NOMO-1 (cell line): ENCODE measurements around the gene USP5.
A peak's percentile ranks its signal among the peaks of the same experiment; 100 is the strongest.

Experiments used
- DNase-seq, 2 experiments: peaks; one replicate each; lab custom pipeline; 2025; ENCODE audit not compliant: unreplicated experiment in 2 of 2; lab: John Stamatoyannopoulos, UW

The USP5 gene, protein sequence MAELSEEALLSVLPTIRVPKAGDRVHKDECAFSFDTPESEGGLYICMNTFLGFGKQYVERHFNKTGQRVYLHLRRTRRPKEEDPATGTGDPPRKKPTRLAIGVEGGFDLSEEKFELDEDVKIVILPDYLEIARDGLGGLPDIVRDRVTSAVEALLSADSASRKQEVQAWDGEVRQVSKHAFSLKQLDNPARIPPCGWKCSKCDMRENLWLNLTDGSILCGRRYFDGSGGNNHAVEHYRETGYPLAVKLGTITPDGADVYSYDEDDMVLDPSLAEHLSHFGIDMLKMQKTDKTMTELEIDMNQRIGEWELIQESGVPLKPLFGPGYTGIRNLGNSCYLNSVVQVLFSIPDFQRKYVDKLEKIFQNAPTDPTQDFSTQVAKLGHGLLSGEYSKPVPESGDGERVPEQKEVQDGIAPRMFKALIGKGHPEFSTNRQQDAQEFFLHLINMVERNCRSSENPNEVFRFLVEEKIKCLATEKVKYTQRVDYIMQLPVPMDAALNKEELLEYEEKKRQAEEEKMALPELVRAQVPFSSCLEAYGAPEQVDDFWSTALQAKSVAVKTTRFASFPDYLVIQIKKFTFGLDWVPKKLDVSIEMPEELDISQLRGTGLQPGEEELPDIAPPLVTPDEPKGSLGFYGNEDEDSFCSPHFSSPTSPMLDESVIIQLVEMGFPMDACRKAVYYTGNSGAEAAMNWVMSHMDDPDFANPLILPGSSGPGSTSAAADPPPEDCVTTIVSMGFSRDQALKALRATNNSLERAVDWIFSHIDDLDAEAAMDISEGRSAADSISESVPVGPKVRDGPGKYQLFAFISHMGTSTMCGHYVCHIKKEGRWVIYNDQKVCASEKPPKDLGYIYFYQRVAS

DNA sequence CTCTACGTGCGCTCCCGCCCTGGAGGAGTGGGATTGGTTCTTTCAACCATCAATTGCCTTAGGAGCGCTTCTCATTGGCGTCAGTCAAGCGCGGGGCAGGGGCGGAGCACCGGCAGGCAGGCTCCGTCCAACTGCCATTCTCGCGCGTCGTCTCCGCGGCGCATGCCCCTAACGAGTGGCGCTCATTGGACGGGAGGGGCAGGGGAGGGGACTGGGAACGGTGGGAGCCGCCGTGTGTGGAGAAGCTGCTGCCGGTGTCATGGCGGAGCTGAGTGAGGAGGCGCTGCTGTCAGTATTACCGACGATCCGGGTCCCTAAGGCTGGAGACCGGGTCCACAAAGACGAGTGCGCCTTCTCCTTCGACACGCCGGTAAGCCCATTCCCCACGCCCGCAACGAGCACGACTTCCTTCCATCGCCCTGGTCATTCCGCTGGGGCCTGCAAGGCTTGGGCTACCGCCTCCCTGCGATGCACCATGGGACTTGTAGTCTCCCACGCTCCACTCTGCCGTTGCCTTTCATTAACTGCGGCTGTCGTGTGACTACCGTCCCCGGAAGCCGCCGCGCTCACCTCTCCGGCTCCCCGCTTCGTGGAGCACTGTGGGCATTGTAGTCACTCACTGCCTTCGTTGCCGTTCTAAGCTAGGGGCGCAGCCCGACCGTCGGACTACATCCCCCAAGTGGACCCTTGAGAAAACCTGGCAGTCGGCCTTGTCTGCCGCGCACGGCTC lies at the start of gene USP5:
Gene USP5, plus strand, starts transcription at position 230 of the 730 bp plus-strand sequence. Its CDS starts 30 bp downstream, at position 260.
- DNase-seq = peak; percentile 98 to 100

DNA sequence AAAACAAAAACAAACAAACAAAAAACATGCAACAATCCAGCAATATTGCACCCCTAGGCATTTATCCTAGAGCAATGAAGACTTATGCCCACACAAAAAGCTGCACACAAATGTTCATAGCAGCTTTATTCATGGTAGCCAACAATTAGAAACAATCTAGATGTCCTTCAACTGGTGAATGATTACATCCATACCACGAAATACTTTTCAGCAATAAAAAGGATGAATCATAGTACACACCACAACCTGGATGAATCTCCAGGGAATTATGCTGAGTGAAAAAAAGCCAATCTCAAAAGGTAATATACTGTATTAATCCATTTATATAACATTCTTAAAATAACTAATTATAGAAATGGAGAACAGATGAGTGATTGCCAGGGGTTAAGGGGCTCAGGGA lies 44.8 kb upstream of the USP5 start:
- no peak for DNase-seq

DNA sequence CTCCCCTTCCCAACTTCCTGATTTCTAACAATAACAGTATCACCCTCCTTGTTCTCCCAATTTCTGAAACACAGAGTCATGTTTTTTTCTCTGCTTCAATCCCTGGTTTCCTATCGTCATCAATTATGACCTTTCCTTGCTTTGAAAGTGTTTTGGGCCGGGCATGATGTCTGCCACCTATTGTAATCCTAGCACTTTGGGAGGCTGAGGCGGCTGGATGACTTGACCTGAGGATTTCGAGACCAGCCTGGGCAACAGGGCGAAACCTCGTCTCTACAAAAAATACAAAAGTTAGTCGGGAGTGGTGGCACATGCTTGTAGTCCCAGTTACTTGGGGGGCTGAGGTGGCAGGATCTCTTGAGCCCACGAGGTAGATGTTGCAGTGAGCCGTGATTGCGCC lies 42.9 kb upstream of the USP5 start:
- no peak for DNase-seq

DNA sequence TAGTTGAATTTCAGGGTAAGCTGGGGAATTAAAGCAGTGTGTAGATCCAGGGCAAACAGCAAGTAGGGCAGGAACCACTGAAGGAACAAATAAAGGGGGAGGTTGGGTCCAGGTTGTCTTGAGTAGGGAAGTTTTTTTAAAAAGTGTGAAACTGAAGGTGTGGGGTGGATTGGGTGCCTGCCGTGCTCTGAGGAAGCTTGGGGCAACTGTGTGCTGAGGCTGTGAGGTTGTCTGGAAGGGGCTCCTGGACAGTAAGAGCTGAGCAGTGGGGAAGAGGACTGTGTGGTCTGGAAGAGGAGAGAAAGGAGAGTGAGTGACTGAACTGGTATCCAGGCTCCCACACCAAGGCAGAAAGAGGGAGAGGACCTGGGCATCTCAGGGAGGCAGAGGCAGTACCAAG lies 41.2 kb upstream of the USP5 start:
- no peak for DNase-seq

DNA sequence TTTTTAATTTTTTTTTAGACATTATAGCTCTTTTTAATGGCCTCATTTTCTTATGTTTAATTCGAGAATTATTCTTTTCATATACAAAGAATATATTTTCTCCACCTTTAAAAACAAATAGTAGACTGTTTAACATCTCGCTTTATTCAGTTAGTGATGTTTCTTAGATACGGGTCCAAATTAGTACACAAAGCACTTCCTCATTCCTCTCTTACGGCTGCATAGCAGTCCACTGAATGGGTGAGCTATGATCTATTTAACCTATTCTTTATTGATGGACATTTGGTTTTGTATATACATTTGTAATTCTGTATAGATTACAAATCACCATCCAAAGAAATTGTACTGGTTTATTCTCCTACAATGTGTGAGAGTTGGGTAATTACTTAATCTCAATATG lies 38.6 kb upstream of the USP5 start:
- DNase-seq = no peak

DNA sequence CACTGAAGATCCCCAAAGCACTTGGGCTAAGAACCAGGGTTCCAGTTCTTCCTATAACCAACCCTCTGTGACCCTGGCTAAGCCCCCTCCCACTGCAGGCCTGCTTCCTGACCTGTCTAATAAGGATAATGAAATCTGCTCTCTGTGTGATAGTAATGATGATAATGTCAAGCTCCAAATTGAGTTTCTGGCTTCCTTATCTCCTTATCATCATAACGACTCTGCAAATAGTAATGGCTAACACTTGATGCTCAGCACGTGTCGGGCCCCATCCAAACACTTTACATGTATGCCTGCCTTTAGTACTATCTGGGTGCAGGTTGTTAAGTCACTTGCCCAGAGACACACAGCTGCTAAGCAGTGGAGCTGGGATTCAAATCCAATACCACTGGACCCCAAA lies 35.4 kb upstream of the USP5 start:
- DNase-seq = no peak

DNA sequence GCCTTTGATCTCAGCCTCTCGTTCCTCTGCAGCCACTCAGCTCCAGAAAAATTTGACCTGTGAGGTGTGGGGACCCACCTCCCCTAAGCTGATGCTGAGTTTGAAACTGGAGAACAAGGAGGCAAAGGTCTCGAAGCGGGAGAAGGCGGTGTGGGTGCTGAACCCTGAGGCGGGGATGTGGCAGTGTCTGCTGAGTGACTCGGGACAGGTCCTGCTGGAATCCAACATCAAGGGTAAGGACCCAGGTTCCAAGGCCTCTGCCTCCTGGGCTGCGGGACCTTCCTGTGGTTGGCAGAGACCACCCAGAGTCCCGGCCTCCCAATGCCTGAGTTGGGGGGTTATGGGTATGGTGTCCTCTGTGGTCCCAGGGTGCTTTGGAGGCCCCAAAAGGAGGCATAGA lies 34.9 kb upstream of the USP5 start:
- DNase-seq = no peak

DNA sequence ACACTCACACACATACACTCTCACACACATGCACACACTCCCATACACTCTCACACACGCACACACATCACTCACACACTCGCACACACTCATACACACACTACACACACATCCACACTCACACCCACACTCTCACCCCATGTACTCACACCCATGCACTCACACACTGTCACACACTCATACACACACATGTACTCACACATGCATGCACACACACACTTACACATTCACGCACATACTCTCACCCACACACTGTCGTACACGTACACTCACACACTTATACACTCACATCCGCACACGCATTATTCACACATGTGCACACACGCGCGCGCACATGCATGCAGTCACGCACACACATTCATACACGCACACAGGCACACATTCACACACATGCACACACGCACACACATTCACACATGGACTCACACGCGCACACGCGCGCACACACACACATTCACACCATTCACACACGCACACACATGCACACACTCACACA lies 34.2 kb upstream of the USP5 start:
- DNase-seq = no peak

DNA sequence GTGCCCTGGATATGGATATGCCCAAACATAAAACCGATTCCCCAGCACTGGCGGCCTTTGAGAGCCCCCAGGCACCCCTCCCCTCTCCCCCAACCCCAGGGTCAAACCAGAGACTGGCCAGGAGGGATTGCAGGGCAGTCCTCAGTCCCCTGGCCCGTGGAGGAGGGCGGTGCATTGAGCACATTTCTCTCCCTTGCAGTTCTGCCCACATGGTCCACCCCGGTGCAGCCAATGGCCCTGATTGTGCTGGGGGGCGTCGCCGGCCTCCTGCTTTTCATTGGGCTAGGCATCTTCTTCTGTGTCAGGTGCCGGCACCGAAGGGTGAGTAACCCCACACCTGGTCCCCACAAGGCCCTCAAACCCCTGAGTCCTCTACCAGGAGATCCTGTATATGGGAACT lies 33.7 kb upstream of the USP5 start:
- no peak for DNase-seq

DNA sequence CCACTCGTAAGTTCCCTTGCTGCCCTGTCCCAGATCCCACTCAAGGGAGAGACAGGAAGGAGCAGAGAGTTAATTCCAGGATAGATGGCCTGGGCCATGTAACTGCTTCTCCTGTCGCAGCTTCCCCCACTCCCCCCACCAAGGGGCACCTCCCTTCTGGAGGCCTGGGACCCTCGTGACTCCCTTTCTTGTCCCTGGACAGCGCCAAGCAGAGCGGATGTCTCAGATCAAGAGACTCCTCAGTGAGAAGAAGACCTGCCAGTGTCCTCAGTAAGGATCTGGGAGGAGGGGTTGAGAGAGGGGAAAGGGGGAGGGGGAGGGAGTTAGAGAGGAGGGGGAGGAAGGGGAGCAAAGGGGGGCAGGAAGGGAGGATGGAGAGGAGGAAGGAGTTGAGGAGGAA lies 33.3 kb upstream of the USP5 start:
- no peak for DNase-seq

DNA sequence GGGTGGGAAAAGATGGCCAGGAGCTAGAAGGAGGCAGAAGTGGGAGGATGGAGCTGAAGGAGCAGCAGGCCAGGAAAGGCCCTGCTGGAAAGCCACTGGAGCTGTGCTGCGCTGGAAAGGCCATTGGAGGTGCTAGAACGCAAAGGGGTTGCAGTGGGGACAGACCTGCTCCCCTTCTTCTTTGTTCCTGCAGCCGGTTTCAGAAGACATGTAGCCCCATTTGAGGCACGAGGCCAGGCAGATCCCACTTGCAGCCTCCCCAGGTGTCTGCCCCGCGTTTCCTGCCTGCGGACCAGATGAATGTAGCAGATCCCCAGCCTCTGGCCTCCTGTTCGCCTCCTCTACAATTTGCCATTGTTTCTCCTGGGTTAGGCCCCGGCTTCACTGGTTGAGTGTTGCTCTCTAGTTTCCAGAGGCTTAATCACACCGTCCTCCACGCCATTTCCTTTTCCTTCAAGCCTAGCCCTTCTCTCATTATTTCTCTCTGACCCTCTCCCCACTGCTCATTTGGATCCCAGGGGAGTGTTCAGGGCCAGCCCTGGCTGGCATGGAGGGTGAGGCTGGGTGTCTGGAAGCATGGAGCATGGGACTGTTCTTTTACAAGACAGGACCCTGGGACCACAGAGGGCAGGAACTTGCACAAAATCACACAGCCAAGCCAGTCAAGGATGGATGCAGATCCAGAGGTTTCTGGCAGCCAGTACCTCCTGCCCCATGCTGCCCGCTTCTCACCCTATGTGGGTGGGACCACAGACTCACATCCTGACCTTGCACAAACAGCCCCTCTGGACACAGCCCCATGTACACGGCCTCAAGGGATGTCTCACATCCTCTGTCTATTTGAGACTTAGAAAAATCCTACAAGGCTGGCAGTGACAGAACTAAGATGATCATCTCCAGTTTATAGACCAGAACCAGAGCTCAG lies 32.6 kb upstream of the USP5 start:
- no peak for DNase-seq

DNA sequence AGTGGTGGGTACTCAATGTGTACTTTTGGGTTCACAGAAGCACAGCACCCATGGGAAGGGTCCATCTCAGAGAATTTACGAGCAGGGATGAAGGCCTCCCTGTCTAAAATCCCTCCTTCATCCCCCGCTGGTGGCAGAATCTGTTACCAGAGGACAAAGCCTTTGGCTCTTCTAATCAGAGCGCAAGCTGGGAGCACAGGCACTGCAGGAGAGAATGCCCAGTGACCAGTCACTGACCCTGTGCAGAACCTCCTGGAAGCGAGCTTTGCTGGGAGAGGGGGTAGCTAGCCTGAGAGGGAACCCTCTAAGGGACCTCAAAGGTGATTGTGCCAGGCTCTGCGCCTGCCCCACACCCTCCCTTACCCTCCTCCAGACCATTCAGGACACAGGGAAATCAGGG lies 31.8 kb upstream of the USP5 start:
- no peak for DNase-seq

DNA sequence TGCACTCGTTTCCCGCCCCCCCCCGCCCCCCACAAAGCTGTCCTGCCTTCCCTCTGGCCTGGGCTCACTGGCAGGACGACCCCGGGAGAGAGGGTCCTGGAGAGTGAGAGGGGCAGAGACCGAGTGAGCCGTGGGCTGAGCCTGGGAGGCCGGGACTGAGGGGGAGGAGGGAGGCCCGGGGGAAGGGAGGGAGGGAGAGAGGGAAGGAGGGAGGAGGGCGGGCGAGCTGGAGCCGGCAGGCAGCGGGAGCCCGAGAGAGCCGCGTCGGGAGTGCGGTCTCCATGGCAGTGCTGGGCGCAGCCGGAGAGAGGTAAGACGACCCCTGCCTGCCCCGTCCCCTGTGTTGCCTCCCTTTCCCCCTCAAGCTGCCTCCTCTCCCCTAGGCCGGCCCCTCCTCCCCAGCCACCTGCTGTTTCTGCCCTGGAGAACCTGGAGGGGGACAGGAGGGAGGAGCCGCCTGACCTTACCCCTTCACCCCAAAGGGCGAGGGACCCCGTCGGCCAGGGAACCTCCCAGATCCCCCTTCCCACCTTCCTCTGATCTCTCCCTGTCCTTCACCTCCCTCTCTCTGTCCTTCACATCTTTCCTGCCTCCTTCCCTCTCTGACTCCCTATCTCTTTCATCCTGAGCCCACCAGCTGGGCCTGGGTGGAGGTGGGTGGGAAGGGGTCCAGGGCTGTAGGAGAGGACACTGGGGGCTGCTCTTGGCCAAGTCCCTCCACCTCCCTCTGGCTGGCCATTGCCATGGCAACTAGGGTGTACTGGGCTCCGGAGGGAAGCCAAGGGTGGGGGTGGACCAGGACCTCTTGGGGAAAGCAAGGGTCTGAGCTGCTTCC lies 30.1 kb upstream of the USP5 start, which contains the start of gene GPR162:
Gene GPR162, plus strand, starts transcription at position 231 of the 835 bp plus-strand sequence. CDS start 2,078 bp downstream, outside the sequence.
- DNase-seq = no peak

DNA sequence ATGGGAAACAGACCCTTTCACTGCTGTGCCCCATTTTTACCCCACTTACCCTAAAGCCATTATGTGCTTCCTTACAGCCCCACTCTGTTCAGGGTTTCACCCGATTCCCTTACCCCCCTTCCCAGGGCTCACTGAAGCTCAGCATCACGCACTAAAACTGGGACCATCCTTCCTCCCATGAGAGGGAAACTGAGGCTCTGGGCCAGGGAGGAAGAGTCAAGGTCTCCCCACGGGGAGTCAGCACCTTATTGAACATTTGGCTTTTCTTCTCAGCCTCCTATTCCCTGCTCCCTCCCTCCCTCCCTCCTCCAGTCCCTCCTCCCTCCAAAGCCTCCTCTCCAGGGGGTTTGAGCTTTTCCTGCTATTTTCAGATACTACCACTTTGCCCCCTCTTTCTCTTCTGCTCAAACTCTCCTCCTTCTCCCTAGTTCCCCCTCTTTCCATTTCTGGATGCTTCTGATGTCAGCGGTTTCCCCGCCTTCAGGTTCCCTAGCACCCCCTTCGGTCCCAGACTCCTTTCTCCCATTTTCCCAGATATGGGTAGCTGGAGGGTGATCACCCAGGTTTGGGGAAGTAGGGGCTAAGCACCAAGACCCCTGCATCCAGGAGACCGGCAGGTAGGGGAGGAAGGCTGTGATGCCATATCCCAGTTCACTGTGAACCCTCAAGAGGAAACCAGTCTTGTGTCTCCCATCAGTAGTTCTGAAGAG lies 29.4 kb upstream of the USP5 start:
- DNase-seq = no peak

DNA sequence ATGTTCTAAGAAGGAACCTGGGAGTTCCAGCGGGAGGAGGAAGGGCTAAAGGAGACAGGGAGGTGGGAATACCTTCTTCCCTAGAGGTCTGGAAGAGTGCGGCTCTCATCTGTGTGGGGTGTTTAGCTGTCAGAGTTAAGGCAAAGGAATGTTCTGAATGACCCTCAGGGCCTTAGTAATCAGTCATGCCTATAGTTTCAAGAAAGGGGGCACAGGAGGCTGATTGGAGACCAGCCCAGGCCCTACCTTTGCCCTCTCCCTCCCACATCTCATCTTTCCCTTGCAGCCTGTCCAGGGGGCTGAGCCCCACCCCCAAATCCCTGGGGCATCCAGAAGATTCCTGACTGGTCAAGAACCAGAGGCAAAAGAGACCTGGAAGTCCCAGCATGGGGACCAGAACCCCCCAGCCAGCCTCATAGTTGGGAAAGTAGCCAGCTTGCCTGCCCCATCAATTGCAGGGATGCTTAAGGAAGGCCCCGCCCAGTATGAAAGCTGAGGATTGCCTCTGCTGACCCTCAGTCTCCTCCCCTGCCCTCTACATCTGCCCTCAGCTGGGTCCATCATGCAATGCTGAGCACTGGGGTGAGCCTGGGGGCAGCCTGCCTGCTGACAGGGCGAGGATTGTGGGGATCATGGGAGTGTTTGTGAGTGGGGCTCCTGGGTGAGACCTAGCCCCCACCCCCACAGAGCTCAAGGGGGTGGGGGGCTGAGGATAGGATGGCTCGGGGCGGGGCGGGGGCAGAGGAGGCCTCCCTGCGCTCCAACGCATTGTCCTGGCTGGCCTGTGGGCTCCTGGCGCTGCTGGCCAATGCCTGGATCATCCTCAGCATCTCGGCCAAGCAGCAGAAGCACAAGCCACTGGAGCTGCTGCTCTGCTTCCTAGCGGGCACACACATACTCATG lies 28.5 kb upstream of the USP5 start:
- no peak for DNase-seq

DNA sequence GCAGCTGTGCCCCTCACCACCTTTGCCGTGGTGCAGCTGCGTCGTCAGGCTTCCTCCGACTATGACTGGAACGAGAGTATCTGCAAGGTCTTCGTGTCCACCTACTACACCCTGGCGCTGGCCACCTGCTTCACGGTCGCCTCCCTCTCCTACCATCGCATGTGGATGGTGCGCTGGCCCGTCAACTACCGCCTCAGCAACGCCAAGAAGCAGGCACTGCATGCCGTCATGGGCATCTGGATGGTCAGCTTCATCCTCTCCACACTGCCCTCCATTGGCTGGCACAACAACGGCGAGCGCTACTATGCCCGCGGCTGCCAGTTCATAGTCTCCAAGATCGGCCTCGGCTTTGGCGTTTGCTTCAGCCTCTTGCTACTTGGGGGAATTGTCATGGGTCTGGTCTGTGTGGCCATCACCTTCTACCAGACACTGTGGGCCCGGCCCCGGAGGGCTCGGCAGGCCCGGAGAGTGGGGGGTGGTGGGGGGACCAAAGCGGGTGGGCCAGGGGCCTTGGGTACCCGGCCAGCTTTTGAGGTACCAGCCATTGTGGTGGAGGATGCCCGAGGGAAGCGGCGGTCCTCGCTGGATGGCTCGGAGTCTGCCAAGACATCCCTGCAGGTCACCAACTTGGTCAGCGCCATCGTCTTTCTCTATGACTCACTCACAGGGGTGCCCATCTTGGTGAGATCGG lies 27.7 kb upstream of the USP5 start:
- DNase-seq = no peak

DNA sequence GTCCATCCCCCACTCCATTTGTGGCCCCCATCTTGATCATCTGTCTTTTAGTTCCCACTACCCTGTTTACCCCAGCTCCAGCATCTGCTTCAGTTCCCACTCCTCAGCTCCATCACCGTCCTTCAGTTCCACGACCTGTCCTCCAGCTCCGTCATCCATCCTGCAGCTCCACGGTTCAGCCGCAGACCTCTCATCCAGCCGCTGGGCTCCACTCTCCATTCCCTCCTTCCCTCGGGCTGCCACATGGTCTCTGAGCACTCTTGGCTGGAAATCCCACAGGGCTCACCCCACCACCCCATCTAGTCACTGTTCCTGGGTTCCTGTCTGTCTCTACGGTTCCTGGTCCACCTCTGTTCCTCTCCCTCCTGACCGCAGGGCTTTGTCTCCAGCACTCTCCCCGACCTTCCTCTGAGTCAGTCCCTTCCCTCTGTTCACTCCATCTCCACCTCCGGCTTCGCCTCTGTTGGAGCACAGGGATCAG lies 27.0 kb upstream of the USP5 start:
- no peak for DNase-seq
